HG02610 (cell line): Measurements from ENCODE around the gene SEPTIN10.

Source experiments
- ATAC-seq: cut with Tn5 transposase; IDR thresholded peaks from one replicate; pipeline ENCODE4 v1.9.1; 2021; ENCODE audit warnings: mild to moderate bottlenecking, moderate library complexity; ENCODE audit not compliant: unreplicated experiment

Gene SEPTIN10

DNA sequence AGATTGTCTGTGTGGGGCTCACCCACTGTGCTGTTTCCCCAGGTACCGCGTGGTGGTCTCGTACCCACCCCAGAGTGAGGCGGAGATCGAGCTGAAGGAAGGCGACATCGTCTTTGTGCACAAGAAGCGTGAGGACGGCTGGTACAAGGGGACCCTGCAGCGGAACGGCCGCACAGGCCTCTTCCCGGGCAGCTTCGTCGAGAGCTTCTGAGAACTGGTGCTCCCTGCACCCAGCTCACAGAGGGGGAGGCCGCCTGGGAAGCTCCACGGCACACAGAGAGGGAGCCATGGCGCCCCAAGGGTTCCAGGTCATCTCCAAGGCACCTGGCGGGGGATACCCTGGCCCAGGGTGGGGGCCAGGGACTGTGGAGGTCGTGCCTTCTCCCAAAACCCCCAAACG is 112.3 kb downstream of the SEPTIN10 start:
- no peak for ATAC-seq

DNA sequence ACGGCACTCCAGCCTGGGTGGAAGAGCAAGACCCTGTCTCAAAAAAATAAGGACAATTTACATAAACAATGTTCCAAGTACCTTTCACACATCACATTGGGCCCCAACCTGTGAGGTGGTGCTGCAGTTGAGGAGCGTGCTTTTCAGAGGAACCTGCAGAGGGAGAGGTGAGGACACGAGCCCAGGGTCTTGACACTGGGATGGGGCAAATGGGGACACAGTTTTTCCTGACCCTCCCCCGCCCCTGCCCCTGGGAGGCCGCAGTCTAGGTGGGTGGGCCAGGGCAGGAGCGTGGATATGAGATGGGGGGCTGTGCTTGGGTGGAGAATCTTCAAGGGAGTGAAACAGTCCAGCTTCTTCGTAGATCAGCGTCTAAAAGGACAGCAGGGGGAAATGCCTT is 112.9 kb downstream of the SEPTIN10 start:
- ATAC-seq = no peak

DNA sequence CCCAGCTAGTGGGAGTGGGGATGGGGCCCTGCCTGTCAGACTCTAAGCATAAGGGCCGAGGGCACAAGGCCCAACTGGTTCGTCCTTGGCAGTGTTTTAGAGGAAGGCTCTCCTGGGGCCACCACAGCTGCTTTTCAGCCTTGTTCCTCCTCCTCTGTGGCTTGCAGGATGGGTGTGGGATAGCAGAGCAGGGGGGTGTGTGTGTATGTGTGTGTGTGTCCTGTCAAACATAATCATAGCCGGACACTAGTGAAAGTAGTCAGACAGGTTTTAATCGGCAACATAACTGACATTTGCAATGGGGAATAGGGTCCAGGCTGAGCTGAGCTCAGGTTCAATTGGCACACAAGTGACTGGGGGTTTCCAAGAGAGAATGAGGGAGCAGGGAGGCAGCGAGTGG is 114.2 kb downstream of the SEPTIN10 start:
- ATAC-seq = no peak

DNA sequence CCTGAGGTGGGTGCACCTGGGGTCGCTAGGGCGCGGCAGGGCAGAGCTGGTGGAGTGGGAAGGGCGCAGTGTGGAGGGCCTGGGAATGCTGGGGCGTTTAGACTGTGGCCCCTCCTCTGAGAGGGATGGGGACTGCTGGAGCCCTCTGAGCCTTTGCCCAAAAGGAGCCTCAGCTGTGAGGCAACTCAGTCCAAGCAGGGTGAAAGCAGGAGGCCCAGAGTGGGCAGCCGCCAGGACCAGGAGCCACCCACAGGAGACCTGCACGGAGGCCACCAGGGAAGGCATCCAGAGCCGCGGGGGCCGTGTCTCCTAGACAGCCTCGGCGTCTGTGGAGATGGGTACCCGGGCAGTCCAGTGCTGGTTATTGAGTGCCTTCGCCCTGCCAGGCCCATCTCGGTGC is 114.9 kb downstream of the SEPTIN10 start:
- no peak for ATAC-seq

DNA sequence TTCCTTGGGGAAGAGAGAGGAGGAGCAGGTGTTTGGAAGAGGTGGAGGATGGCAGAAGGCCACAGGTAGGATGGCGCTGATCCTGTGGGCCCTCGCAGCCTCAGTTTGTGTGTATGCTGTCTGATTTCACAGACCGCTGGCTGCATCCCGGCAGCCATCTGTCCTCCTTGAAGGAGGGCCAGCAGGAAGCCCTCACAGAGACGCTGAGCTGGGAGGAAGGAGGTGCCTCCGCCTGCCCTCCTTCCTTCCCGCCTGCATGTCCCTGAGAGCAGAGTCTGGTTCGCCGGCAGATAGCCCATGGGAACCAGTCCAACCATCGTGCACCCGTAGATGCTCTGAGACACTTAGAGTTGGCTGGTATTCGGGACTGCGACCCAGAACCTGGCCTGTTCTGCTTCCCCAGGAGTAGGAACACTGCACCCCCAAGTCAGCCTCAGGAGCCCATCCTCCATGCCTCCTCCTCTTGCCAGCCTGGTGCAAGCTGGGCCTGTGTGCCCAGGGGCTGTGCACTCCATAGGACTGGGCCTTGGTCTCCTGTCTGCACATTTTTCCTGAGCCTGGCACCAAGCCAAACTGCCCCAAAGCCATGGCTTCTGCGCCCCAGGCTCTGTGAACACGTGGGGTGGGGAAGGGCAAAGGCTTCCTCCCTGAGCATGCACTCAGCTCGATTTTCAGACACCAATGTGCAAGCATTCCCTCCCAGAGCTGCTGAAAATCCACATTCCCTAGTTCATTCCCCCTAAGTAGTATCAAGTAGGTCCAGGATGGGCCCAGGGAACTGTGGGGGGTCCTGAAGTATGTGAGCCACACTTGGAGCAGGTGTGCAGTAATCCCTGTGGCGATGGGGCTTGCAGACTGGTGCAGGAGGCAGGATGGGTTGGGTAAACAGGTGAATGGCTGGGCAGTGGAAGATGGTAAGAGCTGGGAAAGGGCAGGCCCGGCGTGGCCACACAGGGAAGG is 115.6 kb downstream of the SEPTIN10 start:
- ATAC-seq = no peak

DNA sequence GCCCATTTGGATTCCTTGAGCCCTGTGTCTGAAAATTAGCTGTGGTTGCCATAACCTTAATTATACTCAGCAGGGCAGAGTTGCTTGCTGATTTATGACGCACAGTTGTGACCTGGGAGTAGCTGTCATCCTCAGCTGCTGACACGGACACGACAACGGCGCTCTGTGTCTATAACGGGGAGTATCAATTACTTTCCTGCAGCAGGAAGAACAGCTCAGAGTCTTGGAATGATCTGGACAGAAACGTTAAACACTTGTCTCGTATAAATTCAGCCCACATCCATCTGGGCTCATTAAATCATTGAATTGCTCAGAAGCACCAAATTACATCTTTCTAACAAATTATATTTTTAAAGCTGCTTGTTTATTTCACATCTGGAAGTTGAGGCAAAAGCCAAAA is 116.3 kb downstream of the SEPTIN10 start:
- ATAC-seq = no peak

DNA sequence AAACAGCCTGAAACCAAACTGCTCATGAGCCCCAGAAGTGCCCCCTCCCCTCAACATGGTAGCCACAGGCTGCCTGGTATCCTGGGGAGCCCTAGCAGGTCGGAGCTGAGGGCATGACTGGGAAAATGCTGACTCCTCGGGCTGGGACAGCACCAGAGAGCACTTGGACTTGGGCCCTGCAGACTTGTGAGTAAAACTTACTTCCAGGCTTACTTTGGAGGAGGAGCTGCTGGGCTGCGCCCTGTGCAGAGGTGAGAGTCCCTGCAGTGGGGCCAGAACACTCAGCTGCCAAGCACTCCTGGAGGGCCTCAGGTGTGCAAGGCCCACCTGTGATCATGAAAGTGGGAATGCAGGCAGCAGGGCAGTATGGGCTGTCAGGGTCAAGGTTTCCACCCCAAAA is 119.4 kb downstream of the SEPTIN10 start:
- ATAC-seq = no peak

DNA sequence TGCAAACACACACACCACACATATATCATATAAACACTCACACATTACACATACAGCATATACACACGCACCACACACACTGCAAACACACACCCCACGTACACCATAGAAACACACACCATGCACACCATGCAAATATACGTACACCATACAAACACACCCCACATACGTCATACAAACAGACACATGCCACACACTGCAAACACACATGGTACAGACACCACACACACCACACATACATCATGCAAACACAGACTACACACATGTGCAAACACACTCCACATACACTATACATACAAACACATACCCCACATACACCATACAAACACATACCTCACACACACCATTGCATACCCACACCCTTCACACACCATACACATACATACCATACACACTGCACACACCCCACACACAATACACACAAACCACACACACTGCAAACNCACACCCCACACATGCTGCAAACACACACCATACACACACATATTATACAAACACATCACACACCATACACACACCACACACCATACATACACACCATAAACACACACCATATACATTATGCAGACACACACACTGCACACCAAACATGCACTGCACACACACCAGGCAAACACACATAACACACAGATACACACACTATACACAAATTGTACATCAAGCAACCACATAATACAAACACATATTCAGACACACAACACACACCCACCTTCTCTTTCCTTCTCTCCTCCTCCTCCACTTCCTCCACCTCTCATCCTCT is 120.4 kb downstream of the SEPTIN10 start:
- no peak for ATAC-seq
